Sigmoid colon (tissue), 7 donors: Measurements from ENCODE around the gene MITD1. TPM values are rescaled to one million over a fixed set of nuclear protein-coding genes. Genes with fewer than 3 reads are reported as not detected.

Experiments used
- DNase-seq: peaks from one replicate; pipeline ENCODE4 v3.0.0-alpha.2; 2019
- H3K27ac ChIP-seq, 4 donors: fragments of 200-600 bp; sonication (generic); one replicate each; pipeline ENCODE4 v1.5.1; 2016 to 2019; ENCODE audit warnings: mild to moderate bottlenecking in 1 of 4
- H3K27me3 ChIP-seq, 3 donors: fragments of 200-600 bp; sonication (generic); one replicate each; pipeline ENCODE4 v1.5.1; 2019; ENCODE audit warnings: mild to moderate bottlenecking in 1 of 3
- H3K36me3 ChIP-seq, 4 donors: fragments of 200-600 bp; sonication (generic); one replicate each; pipeline ENCODE4 v1.5.1; 2016 to 2019
- H3K4me1 ChIP-seq, 4 donors: fragments of 200-600 bp; sonication (generic); one replicate each; pipeline ENCODE4 v1.5.1; 2017 to 2019
- H3K4me3 ChIP-seq, 4 donors: fragments of 200-600 bp; sonication (generic); one replicate each; pipeline ENCODE4 v1.5.1; 2017 to 2019; ENCODE audit warnings: mild to moderate bottlenecking in 2 of 4, moderate library complexity in 1 of 4
- H3K9me3 ChIP-seq, 4 donors: fragments of 200-600 bp in 3 of 4; sonication (generic) in 3 of 4; one replicate each; pipeline versions ENCODE4 v1.5.1 to v1.6.1; 2013 to 2019
- EP300 ChIP-seq, 4 donors: sonication (generic); formaldehyde crosslinking; IDR thresholded peaks; one replicate each; pipeline ENCODE4 v1.6.1; 2017; ENCODE audit warnings: antibody characterized with exemption in 4 of 4
- POLR2A ChIP-seq, 2 donors: fragments of 450-650 bp; IDR thresholded peaks; one replicate each; pipeline ENCODE4 v1.6.1; 2016; ENCODE audit warnings: antibody characterized with exemption in 2 of 2, mild to moderate bottlenecking in 2 of 2, moderate library complexity in 2 of 2
- POLR2AphosphoS5 ChIP-seq, 4 donors: sonication (generic); formaldehyde crosslinking; IDR thresholded peaks; one replicate each; pipeline ENCODE4 v1.6.1; 2017; ENCODE audit warnings: antibody characterized with exemption in 4 of 4
- WGBS, 2 donors: extraction: QIAGEN DNeasy Blood & Tissue Kit; methylation state at CpG; one replicate each; pipeline ENCODE4 v1.1.7; 2013; 5-methylcytosine and 5-hydroxymethylcytosine counted together
- intact Hi-C: fragments of 100-400 bp; cut with DNase I; formaldehyde crosslinking; loops from one replicate; pipeline ENCODE4 v1.15.1; 2023
- polyA plus RNA-seq, 3 donors: library from polyadenylated mRNA; stranded (reverse); fragments of 200-250 nt; gene quantifications; one replicate each; pipeline ENCODE4 v1.2.3, GENCODE V29; 2013
- total RNA-seq, 4 donors: library from RNA; depleted of rRNA; stranded (reverse); fragments of >200 nt; gene quantifications; one replicate each; pipeline ENCODE4 v1.1.0, GENCODE V29; 2016
- TF ChIP-seq, protein P1 (sequence below), 4 experiments: fragments of 450-650 bp in 3 of 4; fragments of 200-600 bp in 1 of 4; IDR thresholded peaks; one replicate each; pipeline ENCODE4 v1.5.1; 2016 to 2019; ENCODE audit warnings: antibody characterized with exemption in 4 of 4, mild to moderate bottlenecking in 3 of 4, moderate library complexity in 2 of 4
- donor health status: healthy with polysubstance abuse.
- donor health status: Bipolar disorder and iron deficiency.
- donor health status: healthy.

MITD1 gene
- total and polyA plus RNA-seq, 7 donors: 18.3 to 37.1 (median 26.0) TPM

DNA sequence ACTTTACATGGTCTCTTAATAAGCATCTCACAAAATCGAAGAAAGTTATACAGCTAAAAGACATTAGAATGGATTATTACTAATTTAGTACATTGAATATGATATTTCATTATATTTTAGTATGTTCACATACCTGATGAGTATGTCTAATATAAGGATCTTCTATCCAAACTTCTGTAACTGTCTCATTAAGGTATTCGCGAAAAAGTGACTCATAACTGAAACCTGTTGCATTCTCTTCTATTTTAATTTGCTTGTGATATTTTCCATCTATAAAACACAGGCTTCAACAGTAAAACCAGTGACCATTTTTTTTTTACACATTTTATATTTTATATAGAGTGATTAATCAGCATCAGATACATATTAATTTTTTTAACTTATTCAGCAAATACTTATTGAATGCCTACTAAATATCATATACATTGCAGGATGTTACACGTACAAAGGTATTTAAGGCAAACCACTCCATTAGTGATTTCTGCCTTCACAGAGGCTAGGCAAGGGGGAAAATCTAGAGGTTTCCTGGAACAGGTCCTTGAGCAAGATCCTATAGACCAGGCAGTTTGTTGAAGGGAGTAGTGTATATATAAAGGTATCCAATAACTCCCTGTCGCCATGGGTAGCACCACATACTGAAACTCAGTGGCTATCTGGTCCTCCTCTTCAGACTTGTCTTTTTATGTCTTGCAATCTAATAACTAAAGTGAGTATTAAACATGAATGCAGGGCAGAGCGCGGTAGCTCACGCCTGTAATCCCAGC lies 9.3 kb downstream of the MITD1 start:
- no peaks in the 10 kb centered on the region for H3K27me3 ChIP-seq
- no peak overlapping the region for H3K4me3 ChIP-seq
- DNase-seq: no peak
- intact Hi-C loops: no loop called here
- 94 to 96% methylated on average over 8 of the region's 8 CpGs for WGBS, 2 donors
- H3K27ac ChIP-seq: no peak overlapping the region
- no peaks in the 10 kb centered on the region for H3K9me3 ChIP-seq
- no peaks in the 10 kb centered on the region for H3K4me1 ChIP-seq
- peaks cover 0 to 73% (median 4%) of the 10 kb centered on the region in 4 donors for H3K36me3 ChIP-seq
- TF ChIP-seq, protein P1, sequence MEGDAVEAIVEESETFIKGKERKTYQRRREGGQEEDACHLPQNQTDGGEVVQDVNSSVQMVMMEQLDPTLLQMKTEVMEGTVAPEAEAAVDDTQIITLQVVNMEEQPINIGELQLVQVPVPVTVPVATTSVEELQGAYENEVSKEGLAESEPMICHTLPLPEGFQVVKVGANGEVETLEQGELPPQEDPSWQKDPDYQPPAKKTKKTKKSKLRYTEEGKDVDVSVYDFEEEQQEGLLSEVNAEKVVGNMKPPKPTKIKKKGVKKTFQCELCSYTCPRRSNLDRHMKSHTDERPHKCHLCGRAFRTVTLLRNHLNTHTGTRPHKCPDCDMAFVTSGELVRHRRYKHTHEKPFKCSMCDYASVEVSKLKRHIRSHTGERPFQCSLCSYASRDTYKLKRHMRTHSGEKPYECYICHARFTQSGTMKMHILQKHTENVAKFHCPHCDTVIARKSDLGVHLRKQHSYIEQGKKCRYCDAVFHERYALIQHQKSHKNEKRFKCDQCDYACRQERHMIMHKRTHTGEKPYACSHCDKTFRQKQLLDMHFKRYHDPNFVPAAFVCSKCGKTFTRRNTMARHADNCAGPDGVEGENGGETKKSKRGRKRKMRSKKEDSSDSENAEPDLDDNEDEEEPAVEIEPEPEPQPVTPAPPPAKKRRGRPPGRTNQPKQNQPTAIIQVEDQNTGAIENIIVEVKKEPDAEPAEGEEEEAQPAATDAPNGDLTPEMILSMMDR (IDR thresholded peaks at IDR 0.05): no peak
- TF ChIP-seq EP300 (IDR thresholded peaks at IDR 0.05): no peak
- no peak for TF ChIP-seq POLR2AphosphoS5 (IDR thresholded peaks at IDR 0.05)
- no peak for TF ChIP-seq POLR2A (IDR thresholded peaks at IDR 0.05)

GRCh38 chr2:99169534-99169933 lies 11.3 kb downstream of the MITD1 start:
- 73 to 74% methylated on average over 1 of the region's 1 CpG for WGBS, 2 donors
- peaks cover 0 to 87% (median 4%) of the 10 kb centered on the region in 4 donors for H3K36me3 ChIP-seq

DNA sequence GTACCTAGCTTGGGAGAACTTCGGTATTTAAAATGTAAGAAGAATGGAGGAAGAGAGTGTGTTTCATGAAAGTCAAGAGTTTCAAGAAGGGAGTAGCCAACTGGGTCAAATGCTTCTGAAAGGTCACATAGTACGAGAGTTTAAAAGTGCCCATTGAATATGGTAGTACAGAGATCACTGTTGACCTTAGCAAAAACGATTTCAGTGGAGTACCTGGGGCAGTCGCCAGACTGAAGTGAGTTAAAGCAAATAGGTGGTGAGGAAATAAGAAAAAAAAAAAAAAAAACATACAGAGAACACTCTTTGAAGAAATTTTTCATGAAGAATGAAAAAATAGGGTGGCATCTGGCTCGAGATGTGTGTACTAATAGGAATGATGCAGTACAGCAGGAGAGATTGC lies 14.6 kb downstream of the MITD1 start:
- no peaks in the 10 kb centered on the region for H3K9me3 ChIP-seq
- peaks cover 0 to 80% (median 6%) of the 10 kb centered on the region in 4 donors for H3K36me3 ChIP-seq
- TF ChIP-seq EP300 (IDR thresholded peaks at IDR 0.05): no peak
- TF ChIP-seq, protein P1 (IDR thresholded peaks at IDR 0.05): no peak
- no peak for TF ChIP-seq POLR2A (IDR thresholded peaks at IDR 0.05)
- TF ChIP-seq POLR2AphosphoS5 (IDR thresholded peaks at IDR 0.05): no peak
- intact Hi-C loops: no loop called here
- H3K4me1 ChIP-seq: no peaks in the 10 kb centered on the region
- H3K27ac ChIP-seq: no peak overlapping the region
- DNase-seq: no peak
- H3K4me3 ChIP-seq: no peak overlapping the region
- no peaks in the 10 kb centered on the region for H3K27me3 ChIP-seq
- WGBS, 2 donors: 81 to 89% methylated on average over 5 of the region's 5 CpGs

More at GRCh38 chr2:99169534-99169933, 11.3 kb downstream of the MITD1 start:
- TF ChIP-seq POLR2AphosphoS5 (IDR thresholded peaks at IDR 0.05) (no peak), EP300 (IDR thresholded peaks at IDR 0.05) (no peak), POLR2A (IDR thresholded peaks at IDR 0.05) (no peak)
- TF ChIP-seq, protein P1 (IDR thresholded peaks at IDR 0.05): no peak
- intact Hi-C loops: no loop called here
- Histone ChIP-seq H3K27me3 (no peaks in the 10 kb centered on the region), H3K4me3 (no peak overlapping the region), H3K4me1 (no peaks in the 10 kb centered on the region), H3K27ac (no peak overlapping the region), H3K9me3 (no peaks in the 10 kb centered on the region)
- DNase-seq: no peak

DNA sequence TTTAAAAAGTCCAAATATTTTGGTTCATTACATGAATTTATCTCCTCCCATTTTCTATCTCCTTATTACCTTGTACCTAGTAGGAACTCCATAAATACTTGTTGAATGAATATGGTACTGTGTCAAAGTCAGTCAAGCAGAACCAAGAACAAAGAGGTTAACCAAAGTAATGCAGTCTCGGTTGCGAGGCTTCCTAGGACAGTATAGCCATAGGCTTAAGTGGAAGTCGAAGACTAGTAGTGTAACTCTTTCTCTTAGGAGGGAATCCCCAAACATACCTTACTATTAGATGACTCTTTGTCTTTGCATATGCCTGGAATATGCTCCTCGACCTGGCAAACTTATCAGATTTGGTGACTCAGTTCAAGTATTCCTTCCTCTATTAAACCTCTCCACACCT lies 21.3 kb downstream of the MITD1 start:
- no peak for DNase-seq
- Histone ChIP-seq H3K9me3 (no peaks in the 10 kb centered on the region), H3K36me3 (peaks cover 0 to 44% (median 8%) of the 10 kb centered on the region in 4 donors), H3K4me3 (no peak overlapping the region), H3K27ac (no peak overlapping the region), H3K27me3 (no peaks in the 10 kb centered on the region), H3K4me1 (peaks cover 0 to 10% (median 9%) of the 10 kb centered on the region in 4 donors)
- intact Hi-C loops: loop anchor here (10.0 kb wide), 1 partner anchor 335 kb away; the partner anchor contains the start of gene REV1
- WGBS, 2 donors: 88 to 91% methylated on average over 4 of the region's 4 CpGs
- TF ChIP-seq, protein P1 (IDR thresholded peaks at IDR 0.05): no peak
